Spleen (tissue), 11 donors: ENCODE results near the gene GPC3. TPM values are rescaled to one million over a fixed set of nuclear protein-coding genes. Genes with fewer than 3 reads are reported as not detected.
"Not testable (repeated sequence)": the region's sequence is repeated elsewhere in the genome, so short reads cannot be mapped to it uniquely, and the experiment has no call there.

Experiments
- DNase-seq: peaks from one replicate; pipeline ENCODE4 v3.0.0-alpha.2; 2020
- H3K27ac ChIP-seq, 8 donors: fragments of 200-600 bp; sonication (generic) in 7 of 8; 1 replicate in 4 of 8; 2 replicates in 4 of 8; pipeline versions ENCODE4 v1.5.0 to v1.8.0; 2016 to 2021; ENCODE audit warnings: inconsistent platforms in 4 of 8, mild to moderate bottlenecking in 4 of 8, moderate library complexity in 1 of 8
- H3K27me3 ChIP-seq, 7 donors: fragments of 200-600 bp; sonication (generic) in 6 of 7; replicated peaks in 1 of 7; 1 replicate in 4 of 7; 2 replicates in 3 of 7; pipeline versions ENCODE4 v1.5.0 to v1.8.0; 2016 to 2021; ENCODE audit warnings: inconsistent platforms in 3 of 7, mild to moderate bottlenecking in 1 of 7
- H3K36me3 ChIP-seq, 6 donors: fragments of 200-600 bp; sonication (generic) in 5 of 6; 1 replicate in 4 of 6; 2 replicates in 2 of 6; pipeline versions ENCODE4 v1.5.0 to v1.8.0; 2016 to 2021; ENCODE audit warnings: inconsistent platforms in 2 of 6
- H3K4me1 ChIP-seq, 6 donors: fragments of 200-600 bp; sonication (generic) in 5 of 6; 1 replicate in 3 of 6; 2 replicates in 3 of 6; pipeline versions ENCODE4 v1.5.0 to v1.8.0; 2016 to 2021; ENCODE audit warnings: inconsistent platforms in 3 of 6
- H3K4me3 ChIP-seq, 8 donors: fragments of 200-600 bp; sonication (generic) in 7 of 8; 1 replicate in 4 of 8; 2 replicates in 4 of 8; pipeline versions ENCODE4 v1.5.0 to v1.8.0; 2016 to 2021; ENCODE audit warnings: inconsistent platforms in 4 of 8, mild to moderate bottlenecking in 4 of 8, moderate library complexity in 2 of 8
- H3K9me3 ChIP-seq, 8 donors: fragments of 200-600 bp; sonication (generic) in 7 of 8; 1 replicate in 4 of 8; 2 replicates in 4 of 8; pipeline versions ENCODE4 v1.5.0 to v1.8.0; 2016 to 2021; ENCODE audit warnings: inconsistent platforms in 4 of 8
- POLR2A ChIP-seq, 3 donors: fragments of 450-650 bp; IDR thresholded peaks; one replicate each; pipeline ENCODE4 v1.5.1; 2017; ENCODE audit warnings: antibody characterized with exemption in 3 of 3, mild to moderate bottlenecking in 1 of 3
- POLR2AphosphoS5 ChIP-seq, 3 donors: sonication (generic); formaldehyde crosslinking; IDR thresholded peaks; one replicate each; pipeline ENCODE4 v1.5.1; 2017; ENCODE audit warnings: antibody characterized with exemption in 3 of 3
- WGBS, 5 donors: extraction: QIAGEN DNeasy Blood & Tissue Kit in 3 of 5; methylation state at CpG; one replicate each; pipeline versions ENCODE4 v1.1.5 to v1.1.7; 2013 to 2018; 5-methylcytosine and 5-hydroxymethylcytosine counted together
- intact Hi-C: fragments of 100-400 bp; cut with DNase I; formaldehyde crosslinking; loops from one replicate; pipeline ENCODE4 v1.15.0; 2023; ENCODE audit warnings: low total_unique reads
- polyA plus RNA-seq, 3 donors: library from polyadenylated mRNA; stranded (reverse); fragments of 200-250 nt; gene quantifications; one replicate each; pipeline ENCODE4 v1.2.1, GENCODE V29; 2013
- total RNA-seq, 7 donors: library from RNA; depleted of rRNA in 3 of 7; stranded (reverse); fragments of >200 nt in 3 of 7; fragmentation: NEBNext Ultra II Directional in 4 of 7; extraction: Animal tissue kit (Norgen Biotek cat#: 25700) in 4 of 7; gene quantifications; one replicate each; pipeline versions ENCODE4 v1.1.0 to v1.2.1, GENCODE V29; 2016 to 2021
- TF ChIP-seq, protein P1 (sequence below), 11 experiments: fragments of 200-600 bp in 7 of 11; fragments of 450-650 bp in 4 of 11; sonication (generic) in 4 of 11; IDR thresholded peaks in 8 of 11; conservative IDR thresholded peaks in 3 of 11; 1 replicate in 7 of 11; 2 replicates in 4 of 11; pipeline versions ENCODE4 v1.4.0 to v1.8.0; 2016 to 2021; ENCODE audit warnings: antibody characterized with exemption in 11 of 11, inconsistent platforms in 4 of 11, mild to moderate bottlenecking in 1 of 11
- donor health status: healthy with polysubstance abuse.
- donor health status: DM: no; HTN: no; CAD: no; lungs with moderate emphysema.
- donor health status: DM: no; HTN: no; CAD: no.
- donor health status: Bipolar disorder and iron deficiency.
- donor health status: healthy.
- donor health status: DM: no; HTN: no; CAD: no.
- donor health status: DM: yes; HTN: yes; CAD: no.

The GPC3 gene
- total and polyA plus RNA-seq, 10 donors, result 0.41 to 3.3 (median 1.5) TPM

DNA sequence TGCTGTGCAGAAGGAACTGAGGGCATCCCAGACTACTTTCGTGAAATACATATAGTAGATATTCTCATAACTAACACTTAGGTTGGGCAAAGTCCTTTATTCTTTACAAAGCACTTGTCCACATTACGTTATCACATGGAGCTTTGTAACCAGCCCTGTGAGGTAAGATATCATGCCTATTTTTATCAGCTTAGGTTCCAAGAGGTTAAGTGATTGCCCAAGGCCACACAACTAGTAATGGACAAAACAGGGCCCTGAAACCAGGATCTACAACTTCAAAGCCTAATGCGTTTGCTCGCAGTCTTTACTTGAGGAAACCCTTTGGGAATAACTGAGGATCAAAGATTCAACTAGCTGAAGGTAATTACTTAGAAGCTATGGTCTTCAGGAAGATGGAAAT lies 261.5 kb downstream of the GPC3 start:
- Histone ChIP-seq H3K27ac (no peak overlapping the region), H3K4me1 (no peaks in the 10 kb centered on the region), H3K9me3 (no peaks in the 10 kb centered on the region), H3K36me3 (no peaks in the 10 kb centered on the region), H3K4me3 (no peak overlapping the region), H3K27me3 (peaks cover 0 to 2% (median 0%) of the 10 kb centered on the region in 7 donors)
- intact Hi-C loops, result no loop called here
- TF ChIP-seq, protein P1, sequence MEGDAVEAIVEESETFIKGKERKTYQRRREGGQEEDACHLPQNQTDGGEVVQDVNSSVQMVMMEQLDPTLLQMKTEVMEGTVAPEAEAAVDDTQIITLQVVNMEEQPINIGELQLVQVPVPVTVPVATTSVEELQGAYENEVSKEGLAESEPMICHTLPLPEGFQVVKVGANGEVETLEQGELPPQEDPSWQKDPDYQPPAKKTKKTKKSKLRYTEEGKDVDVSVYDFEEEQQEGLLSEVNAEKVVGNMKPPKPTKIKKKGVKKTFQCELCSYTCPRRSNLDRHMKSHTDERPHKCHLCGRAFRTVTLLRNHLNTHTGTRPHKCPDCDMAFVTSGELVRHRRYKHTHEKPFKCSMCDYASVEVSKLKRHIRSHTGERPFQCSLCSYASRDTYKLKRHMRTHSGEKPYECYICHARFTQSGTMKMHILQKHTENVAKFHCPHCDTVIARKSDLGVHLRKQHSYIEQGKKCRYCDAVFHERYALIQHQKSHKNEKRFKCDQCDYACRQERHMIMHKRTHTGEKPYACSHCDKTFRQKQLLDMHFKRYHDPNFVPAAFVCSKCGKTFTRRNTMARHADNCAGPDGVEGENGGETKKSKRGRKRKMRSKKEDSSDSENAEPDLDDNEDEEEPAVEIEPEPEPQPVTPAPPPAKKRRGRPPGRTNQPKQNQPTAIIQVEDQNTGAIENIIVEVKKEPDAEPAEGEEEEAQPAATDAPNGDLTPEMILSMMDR (IDR thresholded peaks at IDR 0.05 in 8 of 11, conservative IDR thresholded peaks at IDR 0.05 in 3 of 11), result no peak
- TF ChIP-seq POLR2A (IDR thresholded peaks at IDR 0.05), result no peak
- TF ChIP-seq POLR2AphosphoS5 (IDR thresholded peaks at IDR 0.05), result no peak
- WGBS, 5 donors, result 78 to 94% (median 86%) methylated on average over 4 of the region's 4 CpGs
- DNase-seq, result no peak

DNA sequence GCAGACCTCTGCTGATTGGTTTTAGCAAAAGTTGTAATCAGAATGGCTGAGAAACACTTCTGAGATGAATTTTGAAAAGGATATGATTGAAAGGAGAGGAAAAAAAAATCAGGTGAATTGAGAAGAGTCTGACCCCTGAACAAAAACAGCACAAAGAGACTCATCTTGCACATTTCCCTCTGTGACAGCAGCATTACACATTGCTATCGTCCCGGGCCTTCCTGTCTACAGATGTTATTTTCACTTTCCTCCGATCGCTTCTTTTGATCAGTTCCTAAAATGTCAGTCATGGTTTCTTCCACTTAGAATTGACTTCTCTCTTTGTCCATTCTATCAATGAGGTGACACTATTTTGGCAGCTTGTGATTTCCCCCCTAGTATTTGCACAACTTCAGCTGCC lies 262.6 kb downstream of the GPC3 start:
- H3K27ac ChIP-seq, result no peak overlapping the region
- no peaks in the 10 kb centered on the region for H3K4me1 ChIP-seq
- DNase-seq, result no peak
- TF ChIP-seq POLR2A (IDR thresholded peaks at IDR 0.05) (no peak), POLR2AphosphoS5 (IDR thresholded peaks at IDR 0.05) (no peak)
- TF ChIP-seq, protein P1 (IDR thresholded peaks at IDR 0.05 in 8 of 11, conservative IDR thresholded peaks at IDR 0.05 in 3 of 11), result no peak
- no peaks in the 10 kb centered on the region for H3K27me3 ChIP-seq
- intact Hi-C loops, result no loop called here
- WGBS, 5 donors, result 54 to 68% (median 63%) methylated on average over 4 of the region's 4 CpGs
- H3K9me3 ChIP-seq, result no peaks in the 10 kb centered on the region
- no peaks in the 10 kb centered on the region for H3K36me3 ChIP-seq
- no peak overlapping the region for H3K4me3 ChIP-seq

DNA sequence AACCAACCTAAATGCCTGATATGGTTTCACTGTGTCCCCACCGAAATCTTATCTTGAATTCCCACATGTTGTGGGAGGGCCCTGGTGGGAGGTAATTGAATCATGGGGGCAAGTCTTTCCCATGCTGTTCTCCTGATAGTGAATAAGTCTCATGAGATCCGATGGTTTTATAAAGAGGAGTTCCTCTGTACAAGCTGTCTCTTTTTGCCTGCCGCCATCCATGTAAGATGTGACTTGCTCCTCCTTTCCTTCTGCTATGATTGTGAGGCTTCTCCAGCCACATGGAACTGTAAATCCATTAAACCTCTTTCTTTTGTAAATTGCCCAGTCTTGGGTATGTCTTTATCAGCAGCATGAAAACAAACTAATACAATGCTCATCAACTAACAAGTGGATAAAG lies 265.1 kb downstream of the GPC3 start:
- H3K9me3 ChIP-seq, H3K36me3 ChIP-seq, H3K27ac ChIP-seq, intact Hi-C loops, DNase-seq, H3K4me1 ChIP-seq, H3K27me3 ChIP-seq, H3K4me3 ChIP-seq: not testable (repeated sequence)
- 86 to 91% (median 90%) methylated on average over 3 of the region's 3 CpGs for WGBS, 5 donors

DNA sequence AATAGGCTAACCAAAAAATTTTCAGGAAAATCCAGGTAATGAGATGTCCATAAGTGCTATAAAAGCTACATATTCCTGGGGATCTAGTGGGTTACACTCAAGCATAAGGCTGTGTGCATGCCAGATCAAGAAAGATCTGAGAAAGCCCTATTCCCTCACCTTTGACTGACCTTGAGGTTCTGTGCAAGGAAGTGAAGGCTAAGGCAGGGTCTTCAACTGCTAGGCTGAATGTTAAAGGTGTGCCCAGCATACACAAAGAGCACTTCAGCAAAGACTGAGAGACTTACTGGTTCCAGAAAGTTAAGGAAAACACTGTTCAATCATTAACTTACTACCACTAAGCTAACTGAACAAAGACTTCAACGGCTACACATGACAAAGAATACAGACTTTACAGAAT lies 269.7 kb downstream of the GPC3 start:
- no peak for DNase-seq
- Histone ChIP-seq H3K36me3 (no peaks in the 10 kb centered on the region), H3K4me1 (no peaks in the 10 kb centered on the region), H3K27ac (no peak overlapping the region), H3K4me3 (no peak overlapping the region), H3K27me3 (peaks cover 0 to 10% (median 0%) of the 10 kb centered on the region in 7 donors), H3K9me3 (no peaks in the 10 kb centered on the region)
- intact Hi-C loops, result no loop called here
- 71 to 100% (median 82%) methylated on average over 1 of the region's 1 CpG for WGBS, 5 donors
- TF ChIP-seq, protein P1 (IDR thresholded peaks at IDR 0.05 in 8 of 11, conservative IDR thresholded peaks at IDR 0.05 in 3 of 11), result no peak
- no peak for TF ChIP-seq POLR2AphosphoS5 (IDR thresholded peaks at IDR 0.05)
- no peak for TF ChIP-seq POLR2A (IDR thresholded peaks at IDR 0.05)

DNA sequence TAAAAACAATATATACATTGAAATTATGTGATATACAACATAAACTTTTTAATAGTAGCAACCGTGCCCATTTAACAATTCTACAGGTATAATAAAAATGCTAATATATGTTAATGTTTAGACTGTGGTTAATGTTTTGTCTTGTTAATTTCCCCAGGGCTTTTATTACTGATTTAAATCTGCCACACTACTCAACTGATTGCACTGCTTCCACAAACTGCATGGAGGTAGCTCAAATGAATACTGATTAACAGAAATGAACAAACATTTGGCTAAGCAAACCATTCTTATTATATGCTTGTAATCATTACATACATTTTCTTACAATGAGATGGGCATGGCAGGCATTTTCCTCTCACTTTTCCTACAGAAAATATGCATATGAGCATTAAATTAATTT lies 275.9 kb downstream of the GPC3 start:
- no peaks in the 10 kb centered on the region for H3K9me3 ChIP-seq
- no peak overlapping the region for H3K4me3 ChIP-seq
- H3K27ac ChIP-seq, result no peak overlapping the region
- intact Hi-C loops, result no loop called here
- no peaks in the 10 kb centered on the region for H3K27me3 ChIP-seq
- H3K36me3 ChIP-seq, result no peaks in the 10 kb centered on the region
- TF ChIP-seq, protein P1 (IDR thresholded peaks at IDR 0.05 in 8 of 11, conservative IDR thresholded peaks at IDR 0.05 in 3 of 11), result no peak
- TF ChIP-seq POLR2AphosphoS5 (IDR thresholded peaks at IDR 0.05), result no peak
- TF ChIP-seq POLR2A (IDR thresholded peaks at IDR 0.05), result no peak
- H3K4me1 ChIP-seq, result no peaks in the 10 kb centered on the region
- WGBS, 5 donors, result 59 to 95% (median 93%) methylated on average over 1 of the region's 1 CpG
- no peak for DNase-seq
